HG03045 (cell line): Measurements from ENCODE around the gene ARL6.
A peak's percentile ranks its signal among the peaks of the same experiment; 100 is the strongest.

Source experiments
- ATAC-seq: cut with Tn5 transposase; IDR thresholded peaks from one replicate; pipeline ENCODE4 v1.9.1; 2021; ENCODE audit warnings: mild to moderate bottlenecking, moderate library complexity; ENCODE audit not compliant: unreplicated experiment

ARL6 gene, protein sequence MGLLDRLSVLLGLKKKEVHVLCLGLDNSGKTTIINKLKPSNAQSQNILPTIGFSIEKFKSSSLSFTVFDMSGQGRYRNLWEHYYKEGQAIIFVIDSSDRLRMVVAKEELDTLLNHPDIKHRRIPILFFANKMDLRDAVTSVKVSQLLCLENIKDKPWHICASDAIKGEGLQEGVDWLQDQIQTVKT

DNA sequence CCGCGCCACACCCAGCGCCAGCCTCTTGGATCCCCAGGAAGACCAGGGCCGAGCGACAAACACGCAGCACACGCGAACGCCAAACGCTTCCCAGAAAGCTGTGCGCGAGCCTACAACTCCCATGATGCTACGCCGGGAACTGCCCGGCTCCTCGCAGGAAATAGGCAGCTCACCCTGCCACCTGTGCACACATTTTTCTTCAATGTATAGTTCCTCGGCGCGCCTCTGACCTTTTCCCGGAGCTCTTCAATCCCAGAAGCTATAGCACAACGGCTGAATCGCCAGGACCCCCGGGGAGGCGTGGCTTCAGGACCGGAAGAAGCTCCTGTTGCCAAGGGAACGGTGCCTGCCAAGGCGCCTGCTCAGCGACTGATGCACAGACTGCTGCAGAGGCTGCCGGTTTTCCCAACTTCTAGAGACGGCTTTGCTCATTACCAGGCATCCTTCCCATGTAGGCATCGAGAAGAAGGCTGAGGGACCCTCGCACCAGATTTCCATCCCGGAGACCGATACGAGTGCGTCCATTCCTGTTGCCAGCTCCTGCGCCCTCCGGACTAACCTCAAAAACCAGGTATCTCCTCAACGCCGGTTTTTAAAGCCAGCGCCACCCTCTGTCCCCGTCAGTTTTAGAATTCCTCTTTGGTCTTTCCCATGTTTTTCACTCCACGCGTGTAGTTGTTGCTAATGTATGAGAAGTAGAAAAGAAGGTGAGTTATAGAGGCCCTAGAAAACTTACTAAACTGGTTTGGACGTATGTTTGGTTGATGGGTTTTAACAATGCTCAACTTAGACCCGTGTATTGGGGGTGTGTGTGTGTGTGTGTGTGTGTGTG, at the start of gene ARL6:
TSS of gene ARL6 (plus strand) at position 352 of the 832 bp plus-strand sequence. CDS start 3,350 bp downstream, outside the sequence.
- ATAC-seq = peak; percentile 98

DNA sequence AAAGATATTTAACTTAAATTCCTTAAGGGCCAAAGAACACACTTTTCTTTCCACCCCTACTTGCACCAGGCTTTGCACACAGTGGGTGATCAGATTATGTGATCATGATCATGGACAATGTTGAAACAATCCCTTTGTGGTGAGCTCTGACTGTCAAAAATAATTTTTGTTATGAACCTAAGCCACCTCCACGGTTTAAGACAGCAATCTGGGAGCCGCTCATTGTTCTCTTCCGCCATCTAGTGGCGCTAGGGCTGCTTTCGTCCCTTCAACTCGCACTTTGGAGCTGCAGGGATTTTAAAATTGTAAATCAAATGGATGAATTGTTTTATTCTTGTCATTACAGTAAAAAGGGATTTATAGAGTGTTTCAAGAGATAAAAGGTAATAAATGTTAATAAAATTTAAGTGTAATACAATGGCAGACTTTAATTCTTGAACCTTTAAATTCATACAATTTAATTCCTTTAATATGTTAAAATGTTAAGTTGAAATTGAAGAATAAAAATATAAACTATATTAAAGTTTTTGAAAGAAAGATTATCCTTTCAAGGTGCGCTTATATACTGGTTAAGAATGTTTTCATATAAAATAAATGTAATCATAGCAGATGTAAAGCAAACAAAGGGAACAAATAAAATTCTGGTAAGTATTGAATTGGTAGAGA, 45.3 kb upstream of the ARL6 start:
- ATAC-seq = peak; percentile 88

DNA sequence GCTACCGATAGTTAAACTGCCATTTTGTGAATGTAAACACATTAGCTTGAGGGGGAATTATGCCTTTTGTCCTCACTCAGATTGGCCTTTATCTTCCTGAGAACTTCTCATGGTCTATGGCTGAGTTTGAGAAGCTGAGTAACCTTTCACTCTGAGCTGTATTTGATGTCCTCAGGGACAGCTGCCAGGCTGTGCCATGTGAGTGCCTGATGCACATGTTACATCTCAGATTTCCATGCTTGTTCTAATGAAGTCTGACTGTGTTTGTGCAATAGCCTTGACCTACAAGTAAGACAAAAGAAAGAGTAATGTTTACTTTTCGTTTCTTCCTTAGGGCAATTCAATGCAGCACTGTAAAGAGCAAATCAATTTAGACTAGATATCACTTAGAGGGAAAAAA, 44.1 kb upstream of the ARL6 start:
- no peak for ATAC-seq

DNA sequence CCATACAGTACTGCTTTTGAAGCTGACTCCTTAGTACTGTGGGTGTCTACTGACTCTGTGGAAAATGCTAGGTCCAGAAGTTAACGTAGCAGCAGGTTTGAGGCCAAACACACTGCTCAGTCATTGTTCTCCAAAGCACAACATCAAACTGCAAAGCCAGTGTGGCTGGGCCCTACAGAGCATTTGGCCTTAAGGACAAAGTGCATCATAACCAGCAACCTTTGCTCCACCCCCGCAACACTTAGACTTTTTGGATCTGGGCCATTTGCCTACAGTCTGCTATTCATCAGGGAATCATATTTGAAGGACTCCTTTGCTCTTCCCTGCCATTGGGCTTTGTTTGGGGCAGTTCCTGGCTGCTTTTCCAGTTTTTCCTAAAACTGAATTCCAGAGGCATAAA, 43.1 kb upstream of the ARL6 start:
- no peak for ATAC-seq

DNA sequence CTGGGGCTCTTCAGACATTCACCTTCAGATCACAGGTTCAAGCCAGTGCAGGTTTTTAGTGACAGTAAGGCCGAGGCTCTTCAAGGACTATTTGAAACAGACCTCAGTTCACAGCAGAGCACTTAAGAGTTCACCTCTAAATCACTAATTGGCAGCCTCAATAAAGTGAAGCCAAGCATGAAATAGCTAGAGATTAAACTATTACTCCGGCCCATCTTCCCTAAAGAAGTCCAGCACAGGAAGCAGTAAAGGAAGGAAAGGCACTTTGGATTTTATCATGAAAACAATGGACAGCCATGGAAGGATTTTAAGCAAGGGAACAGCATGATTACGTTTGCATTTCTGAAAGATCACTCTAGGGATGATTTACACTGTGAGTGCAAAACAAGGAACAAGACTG, 27.6 kb upstream of the ARL6 start:
- no peak for ATAC-seq

DNA sequence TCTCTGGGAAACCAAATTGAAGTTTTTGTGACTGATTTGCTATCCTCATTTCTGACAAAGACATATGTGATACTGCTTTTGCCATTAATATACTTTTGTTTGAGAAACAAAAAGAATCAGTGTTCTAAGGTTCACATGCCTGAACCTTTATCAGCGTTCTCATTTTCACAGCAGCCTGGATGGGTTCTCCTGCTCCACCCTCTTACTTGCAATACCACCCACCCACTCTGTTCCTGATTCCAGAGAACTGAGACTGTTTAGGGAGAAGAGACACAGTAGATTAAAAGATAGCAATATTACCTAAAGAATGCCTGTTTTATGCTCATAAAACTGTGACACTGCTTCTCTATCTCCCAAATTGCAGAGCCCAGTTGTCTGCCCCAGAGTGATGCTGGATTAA, 25.8 kb upstream of the ARL6 start:
- ATAC-seq = no peak

DNA sequence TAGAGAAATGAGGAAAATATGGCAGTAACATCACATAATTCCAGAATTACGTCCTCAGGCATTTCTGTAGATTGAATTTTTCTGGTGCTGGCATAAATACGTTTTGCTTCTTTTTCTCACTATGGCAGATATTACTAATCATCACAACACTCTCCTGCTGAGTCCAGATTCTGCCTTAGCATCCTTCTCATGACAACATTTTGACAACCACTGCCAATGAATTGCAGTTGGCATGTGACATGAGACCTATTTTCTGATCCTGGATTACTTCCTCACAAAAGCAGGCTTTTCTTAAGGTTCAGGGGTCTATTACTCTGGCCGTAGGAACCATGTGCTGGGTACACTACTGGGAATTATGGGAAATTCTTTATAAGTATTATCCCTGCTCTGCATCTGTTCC, 22.5 kb upstream of the ARL6 start:
- no peak for ATAC-seq

DNA sequence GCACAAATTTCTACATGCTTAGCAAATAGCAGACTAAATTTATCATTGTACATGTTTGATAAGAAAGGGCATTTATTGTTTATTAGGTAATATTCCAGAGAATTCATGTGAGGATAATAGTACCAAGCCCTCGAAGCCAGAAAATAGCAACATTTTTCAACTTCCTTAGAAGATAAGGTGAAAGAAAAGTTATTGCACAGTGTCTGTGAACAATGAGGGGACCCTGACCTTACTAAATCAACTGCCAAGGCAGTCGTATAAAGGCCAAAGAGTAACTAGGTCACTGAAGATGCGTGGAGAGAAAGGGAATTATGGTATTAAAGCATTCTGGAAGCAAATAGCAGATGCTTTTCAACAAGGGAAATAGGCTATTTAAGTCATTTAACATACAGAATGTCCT, 20.3 kb upstream of the ARL6 start:
- no peak for ATAC-seq

DNA sequence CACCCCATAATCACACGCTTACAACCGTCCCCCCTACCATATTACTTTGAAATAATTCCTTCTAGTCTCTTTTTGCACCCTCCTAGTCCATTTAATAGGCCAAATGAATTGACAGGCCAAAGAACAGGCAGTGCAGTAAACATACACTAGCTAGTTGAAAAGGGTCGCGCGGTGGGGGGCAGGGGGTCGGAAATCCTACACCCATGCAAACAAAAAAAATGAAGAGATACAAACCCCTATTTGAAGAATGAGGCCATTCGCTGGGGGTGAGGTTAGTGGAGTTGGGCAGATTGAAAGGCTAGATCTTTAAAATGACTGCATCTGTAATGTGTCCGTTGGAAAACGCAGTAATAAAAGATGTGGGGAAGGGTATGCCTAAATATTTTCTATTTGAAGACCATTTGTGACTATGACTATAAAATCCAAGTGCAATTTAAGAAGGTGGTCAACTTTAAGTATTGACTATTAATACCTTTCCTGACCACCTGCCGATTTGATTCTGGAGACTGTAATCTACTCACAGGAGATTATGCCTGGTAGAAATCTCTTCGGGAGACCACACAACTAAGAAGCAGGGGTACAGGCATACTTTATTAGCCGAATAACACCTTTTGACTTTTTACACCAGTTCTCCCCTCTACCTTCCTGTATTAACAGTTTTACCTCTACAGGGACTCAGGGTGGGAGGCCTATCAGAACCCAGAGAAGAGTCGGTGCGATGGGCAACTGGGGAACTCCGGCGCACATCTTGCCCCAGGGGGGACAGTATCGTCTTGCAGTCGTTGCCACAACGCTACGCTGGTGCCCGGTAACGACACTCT, 762 bp upstream of the ARL6 start:
- no peak for ATAC-seq

DNA sequence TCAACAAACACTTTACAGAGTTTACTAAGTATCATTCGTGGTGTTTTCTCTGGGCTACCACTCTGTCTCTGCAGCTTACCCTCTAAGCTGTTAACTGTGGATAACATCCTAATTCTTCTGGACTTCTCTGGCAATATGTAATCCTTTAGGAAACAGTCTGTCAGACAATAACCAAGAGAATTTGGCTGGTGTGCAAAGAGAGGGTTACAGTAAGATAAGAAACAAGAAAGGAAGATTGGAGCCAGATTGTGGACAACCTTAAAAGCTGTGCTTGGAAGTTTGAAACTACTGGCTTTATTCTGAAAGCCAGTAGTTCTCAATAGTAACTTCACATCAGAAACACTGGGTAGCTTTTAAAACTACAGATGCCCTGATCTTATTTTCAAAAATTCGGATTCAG, 778 bp downstream of the ARL6 start:
- no peak for ATAC-seq

DNA sequence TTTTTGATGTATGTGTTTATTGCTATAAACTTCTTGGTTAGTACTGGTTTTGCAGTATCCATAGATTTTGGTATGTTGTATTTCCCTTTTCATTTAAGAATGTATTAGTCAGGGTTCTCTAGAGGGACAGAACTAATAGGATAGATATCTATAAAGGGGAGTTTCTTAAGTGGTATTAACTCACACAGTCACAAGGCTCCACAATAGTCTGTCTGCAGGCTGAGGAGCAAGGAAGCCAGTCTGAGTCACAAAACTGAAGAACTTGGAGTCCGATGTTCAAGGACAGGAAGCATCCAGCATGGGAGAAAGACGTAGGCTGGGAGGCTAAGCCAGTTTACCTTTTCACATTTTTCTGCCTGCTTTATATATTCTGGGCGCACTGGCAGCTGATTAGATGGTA, 8.4 kb downstream of the ARL6 start:
- no peak for ATAC-seq

DNA sequence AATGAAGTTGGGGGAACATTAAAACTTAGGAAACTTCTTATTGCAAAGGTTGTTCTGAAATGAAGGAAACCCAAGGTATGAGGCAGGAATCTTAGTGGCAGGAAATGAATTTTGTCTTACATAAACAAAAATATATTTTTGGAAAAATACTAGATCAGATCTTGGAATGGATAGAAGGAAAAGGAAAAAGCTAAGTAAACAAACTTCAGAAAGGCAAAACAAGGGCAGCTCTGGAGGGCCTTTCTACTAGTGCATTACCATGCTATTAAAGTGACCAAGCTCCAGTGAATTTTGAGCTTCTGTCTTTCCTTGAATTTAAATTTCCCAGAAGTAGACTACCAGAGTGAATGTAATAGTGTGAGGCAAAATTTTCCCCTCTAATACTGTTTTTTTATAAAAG, 13.6 kb downstream of the ARL6 start:
- no peak for ATAC-seq

DNA sequence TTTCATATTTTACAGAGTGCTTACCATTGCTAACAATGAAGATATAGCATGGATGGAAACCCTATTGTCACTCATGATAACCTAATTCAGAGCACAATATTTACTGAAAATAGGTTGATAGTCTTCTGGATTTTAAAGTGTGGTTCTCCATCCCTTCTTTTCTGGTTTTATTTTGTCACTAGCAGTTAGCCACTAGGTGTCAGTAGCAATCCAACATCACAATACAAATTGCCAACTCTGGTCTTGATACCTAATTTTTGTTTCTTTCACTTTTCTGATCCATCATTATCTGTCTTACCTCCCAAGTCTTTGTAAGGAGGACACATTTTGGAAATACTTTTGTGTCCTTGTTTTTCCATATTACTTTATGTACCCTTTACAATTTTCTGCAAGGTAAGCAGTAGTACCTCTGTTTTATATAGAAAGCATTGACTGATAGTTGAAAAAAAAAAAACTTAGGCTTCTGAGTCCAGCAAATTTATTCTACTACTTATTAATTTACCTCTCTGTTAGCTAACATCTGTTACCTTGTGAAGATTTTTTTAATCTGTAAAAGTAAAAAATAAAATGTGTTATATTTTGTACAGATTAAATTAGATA, 29.0 kb downstream of the ARL6 start:
- ATAC-seq = no peak

DNA sequence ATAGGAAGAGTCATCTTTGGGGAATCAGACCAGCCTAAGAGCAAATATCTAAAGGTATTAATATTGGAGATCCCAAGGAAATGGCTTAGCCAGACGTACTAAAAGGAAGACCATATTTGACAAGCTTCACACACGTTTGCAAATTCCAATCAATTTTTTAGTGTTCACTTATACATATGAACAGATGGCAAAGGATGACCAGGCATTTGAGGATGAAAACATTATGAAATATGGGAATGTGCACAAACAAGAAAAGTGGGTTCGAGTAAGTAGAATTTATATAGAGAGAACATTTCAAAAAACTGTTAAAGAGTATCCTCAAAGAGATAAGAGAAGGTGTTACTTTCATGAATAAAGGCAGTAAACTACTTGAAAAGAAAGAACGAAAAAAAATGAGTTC, 31.4 kb downstream of the ARL6 start:
- no peak for ATAC-seq

DNA sequence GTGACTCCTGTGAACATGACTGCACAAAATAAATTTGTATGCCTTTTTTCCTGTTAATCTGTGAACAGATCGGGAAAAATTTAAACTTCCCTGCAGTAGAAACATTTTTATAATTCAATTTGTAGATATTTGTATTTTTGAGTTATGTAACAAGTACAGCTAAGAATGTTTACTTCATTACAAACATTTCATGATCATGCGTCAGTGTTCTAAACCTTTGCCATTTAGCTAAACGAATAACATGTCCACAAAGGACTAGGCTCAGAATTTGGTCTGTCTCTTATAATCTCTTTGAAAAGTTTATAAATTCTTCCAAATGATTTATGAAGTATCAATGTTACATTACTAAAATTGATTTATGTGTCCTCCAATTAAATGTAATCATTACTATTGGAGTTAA, 39.9 kb downstream of the ARL6 start:
- no peak for ATAC-seq

DNA sequence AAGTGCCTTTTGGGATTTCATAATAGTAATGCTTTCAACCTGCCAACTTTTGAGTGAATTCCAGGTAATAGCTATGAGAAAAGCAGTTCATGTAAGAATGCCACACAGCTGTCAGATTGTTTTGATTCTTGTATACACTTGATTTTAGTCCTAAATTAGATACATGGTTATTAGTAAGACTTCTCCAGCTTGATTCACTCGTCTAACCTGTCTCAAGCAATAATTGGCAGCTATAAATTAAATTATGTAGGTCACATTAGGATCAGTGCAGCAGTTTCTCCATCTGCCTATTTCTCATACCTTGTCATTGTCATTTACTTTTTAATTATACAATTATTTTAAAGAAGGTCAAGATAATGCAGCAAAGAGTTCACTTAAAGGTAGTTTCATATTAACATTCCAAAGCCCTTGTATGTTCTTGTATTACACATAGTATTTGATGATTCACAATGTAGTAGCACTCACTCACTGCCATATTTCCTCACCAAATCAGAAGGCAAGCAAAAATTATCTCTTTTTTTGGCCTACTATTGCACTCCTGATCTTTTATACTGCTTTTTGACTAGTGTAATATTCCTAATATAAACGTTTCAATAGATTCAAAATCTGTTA, 46.3 kb downstream of the ARL6 start:
- ATAC-seq = no peak

DNA sequence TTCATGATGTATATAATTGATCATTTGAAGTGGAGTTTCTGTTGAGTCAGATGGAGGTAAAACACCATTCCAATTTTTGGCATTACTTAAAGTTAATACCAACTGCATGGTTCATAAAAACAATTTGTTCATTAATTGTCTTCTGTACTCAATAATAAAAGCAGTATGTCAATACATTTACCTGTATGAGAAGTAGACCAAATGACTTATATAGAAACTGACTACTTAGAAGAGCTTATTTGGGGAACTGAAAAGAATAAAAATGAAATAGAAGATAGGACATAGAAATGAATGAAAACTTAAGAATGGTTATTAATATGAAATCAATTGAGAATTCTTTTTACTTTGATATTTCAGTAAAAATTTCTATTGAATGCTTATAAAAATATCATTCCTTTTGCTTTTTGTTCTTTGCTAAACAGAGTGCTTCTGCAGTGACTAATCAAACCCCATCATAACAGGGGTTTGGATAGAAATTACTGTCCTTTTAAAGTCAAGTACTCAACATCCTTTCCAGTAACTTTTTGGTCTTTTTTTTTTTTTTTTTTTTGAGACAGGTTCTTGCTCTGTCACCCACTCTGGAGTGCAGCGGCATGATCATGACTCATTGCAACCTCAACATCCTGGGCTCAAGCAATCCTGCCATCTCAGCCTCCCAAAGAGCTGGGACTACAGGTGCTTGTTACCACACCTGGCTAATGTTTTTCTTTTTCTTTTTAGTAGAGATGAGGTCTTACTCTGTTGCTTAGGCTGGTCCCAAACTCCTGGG, 50.8 kb downstream of the ARL6 start:
- ATAC-seq = no peak

DNA sequence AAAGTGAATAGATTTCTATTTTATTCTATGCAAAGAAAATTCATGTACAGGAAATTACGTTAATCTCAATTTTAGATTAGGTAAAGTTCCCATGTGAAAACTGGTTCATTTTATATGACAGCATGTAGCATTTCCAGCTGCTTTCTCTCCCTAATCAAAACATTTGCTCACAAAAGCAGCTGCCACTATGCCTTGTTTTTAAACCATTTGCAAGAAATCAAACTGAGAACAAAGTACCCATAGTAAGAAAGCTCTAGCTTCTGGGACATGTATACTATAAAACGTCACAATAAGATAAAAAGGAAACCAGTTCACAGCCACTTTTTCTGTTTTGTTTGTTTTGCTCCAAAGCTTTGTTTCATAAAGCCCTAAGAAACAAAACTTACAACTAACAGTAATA, 52.3 kb downstream of the ARL6 start:
- no peak for ATAC-seq

DNA sequence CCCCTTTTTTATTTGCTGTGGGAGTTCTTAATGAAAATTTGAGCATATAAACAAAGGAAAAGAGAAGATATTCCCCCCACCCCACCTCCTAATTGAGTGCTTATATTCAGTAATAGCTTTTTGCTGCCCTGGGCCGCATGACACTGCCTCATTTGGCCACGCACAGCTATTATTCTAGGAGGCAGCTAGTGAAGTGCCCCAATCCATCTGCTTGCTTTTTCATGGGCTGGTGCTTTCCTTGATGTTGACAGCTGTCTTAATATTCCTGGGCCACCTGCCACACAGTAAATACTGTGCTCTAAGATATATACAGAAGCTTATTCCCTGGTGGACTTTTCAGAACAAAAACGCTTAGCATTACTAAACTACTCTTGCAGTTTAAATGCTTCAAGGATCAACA, 53.4 kb downstream of the ARL6 start:
- ATAC-seq = no peak

DNA sequence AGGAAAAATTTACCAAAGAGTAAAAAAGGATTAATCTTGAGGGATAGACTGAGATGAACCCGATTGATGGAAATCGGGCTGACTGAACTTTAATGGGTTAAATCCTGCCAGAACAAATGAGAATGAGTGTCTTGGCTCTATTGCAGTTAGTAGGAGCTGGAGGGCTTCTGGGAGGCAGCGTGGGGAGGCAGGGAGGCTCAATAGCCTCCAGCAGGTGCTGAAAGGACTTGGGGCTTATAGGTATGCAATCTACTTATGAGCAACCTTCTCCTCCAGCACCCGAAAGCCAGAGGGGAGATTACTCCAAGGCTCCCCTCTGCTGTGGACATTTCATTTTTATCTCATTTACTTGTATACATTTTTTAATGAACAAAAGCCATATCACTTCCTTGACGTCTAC, 56.2 kb downstream of the ARL6 start:
- ATAC-seq = no peak
